GM19025 (cell line): ENCODE data around the gene FIZ1.

Source experiments
- ATAC-seq: cut with Tn5 transposase; IDR thresholded peaks from one replicate; pipeline ENCODE4 v1.9.1; 2021; ENCODE audit warnings: mild to moderate bottlenecking, low read depth, moderate library complexity; ENCODE audit not compliant: unreplicated experiment

The FIZ1 gene

GRCh38 chr19:55545443-55545842 lies 53.9 kb downstream of the FIZ1 start, which contains the start of gene SBK3:
TSS of gene SBK3 (minus strand) at chr19:55545543. CDS start at chr19:55545543, 0 bp downstream.
- no peak for ATAC-seq

- ATAC-seq = no peak
Observed at GRCh38 chr19:55544776-55545439, 54.4 kb downstream of the FIZ1 start.

DNA sequence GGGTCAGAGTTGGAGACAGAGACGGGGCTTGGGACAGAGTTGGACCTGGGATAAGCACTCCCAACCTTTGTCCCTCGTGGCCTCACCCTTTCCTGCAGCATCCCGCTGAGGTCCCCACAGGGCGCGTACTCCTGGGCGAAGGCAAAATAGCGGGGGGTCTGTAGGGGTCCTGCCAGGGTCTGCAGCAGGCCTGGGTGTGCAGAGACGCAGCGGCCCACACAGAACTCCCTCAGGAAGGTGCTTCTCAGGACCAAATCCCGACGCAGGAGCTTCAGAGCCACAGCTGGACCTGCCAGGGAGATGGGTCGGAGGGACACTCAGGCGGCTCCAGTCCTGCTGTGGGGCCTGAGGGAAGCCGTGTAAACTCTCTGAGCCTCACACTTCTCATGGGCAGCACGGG lies 55.3 kb downstream of the FIZ1 start:
- ATAC-seq = no peak

DNA sequence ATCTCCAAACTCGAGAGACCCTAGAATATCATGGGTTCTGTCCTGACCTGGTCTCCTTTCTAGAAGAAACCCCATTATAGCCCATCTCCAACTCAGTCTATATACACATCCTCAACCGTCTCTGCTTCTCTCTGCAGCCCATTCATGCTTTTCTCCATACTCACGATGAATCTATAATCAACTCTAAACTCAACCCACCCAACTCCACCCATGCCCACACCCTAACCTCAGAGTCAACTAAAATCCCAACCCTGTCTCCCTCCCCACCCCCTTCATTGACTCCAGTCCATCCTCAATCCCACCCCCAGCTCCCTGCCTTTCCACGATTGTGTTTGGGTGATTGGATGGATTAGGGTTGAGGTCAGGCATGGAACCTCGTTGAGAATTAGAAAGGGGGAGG lies 55.8 kb downstream of the FIZ1 start:
- no peak for ATAC-seq

GRCh38 chr19:55542292-55542855 lies 56.9 kb downstream of the FIZ1 start:
- no peak for ATAC-seq
